ENCODE results near the gene ABHD15.
A peak's percentile ranks its signal among the peaks of the same experiment; 100 is the strongest.

ABHD15 gene

DNA sequence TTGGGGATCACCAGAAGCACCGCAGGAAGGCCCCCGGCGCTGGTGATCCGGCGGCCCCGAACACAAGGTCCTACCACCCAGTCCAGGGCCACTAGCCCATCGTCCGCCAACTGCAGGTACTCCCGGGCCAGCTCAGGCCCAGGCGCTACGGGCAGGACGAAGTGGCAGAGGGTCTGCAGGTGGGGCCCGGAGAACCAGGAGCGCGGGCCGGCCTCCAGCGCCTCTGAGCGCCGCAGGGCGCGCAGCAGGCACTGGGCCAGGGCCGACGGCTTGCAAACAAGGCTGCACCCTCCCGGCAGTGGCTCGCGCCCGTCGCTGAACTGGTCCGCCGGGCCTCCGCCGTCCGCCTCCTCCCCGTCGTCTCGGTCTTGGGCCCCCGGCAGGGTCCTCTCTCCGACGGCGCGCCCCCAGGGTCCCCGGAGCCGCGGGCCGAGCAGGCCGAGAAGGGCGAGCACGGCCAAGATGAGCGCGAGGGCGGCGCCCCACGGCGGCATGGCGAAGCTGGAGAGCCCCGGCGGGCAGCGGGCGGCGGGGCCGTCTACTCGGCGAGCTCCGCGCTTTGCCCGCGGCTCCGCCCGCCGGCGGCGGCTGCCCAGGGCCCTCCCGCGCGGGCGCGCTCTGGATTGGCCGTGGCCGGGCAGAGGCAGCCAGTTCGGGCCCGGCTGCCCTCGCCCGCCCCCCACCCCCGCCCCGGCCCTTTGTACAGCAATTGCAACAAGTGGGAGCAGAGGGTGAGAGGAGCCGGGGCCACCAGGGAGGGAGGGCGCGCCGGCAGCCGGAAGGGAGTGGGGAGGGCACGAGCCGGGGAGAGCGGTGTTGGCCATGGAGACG lies at the start of gene ABHD15:
ABHD15 (minus strand) TSS at position 565 of the 831 bp plus-strand sequence; CDS start at position 494, 71 bp downstream.
- peak; percentile 44 for DNase-seq

DNA sequence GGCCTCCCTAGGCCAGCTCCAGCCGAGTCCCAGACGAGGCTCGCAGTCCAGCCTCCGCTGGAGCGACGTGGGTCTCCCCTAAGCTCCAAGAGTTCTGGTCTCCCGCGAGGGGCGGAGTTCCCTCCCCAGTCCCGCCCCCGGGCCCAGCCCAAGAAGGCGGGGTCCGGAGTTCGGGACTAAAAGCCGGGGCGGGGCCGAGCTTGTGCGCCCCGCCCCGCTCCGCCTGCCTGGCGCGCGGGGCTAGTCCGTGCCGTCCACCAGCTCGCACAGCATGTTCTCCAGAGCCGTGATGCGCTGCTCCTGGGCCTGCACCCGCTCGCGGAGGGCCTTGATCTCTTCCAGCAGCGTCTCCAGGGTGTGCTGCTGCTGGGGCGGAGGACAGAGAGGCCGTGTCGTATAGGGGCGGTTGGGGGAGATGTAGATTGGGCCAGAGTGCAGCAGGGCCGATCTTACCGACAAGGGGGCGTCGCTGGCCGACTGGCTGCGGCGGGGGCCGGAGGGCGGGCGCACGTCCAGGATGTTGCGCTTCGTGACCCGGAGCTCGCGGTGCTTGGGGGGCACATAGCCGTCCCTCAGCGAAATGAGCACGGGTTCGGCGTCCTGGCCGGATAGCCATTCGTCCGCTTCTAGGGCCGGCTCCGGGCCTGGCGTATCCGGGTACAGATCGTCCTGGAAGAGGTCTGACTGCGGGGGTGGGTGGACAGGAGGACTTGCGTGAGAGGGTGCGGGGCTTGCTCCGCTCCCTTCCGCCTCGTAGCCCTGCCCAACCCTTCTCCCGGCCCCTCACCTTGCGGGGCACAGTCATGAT lies 48.9 kb upstream of the ABHD15 start:
- peak; percentile 76 for DNase-seq

GRCh38 chr17:29615048-29615385 lies 48.2 kb upstream of the ABHD15 start:
- DNase-seq = no peak

- no peak for DNase-seq
These were observed 47.7 kb upstream of the ABHD15 start for GRCh38 chr17:29614349-29615047.

- DNase-seq = no peak
These were observed 47.0 kb upstream of the ABHD15 start for GRCh38 chr17:29613856-29614255.

GRCh38 chr17:29613352-29613837 lies 46.6 kb upstream of the ABHD15 start:
- no peak for DNase-seq

DNA sequence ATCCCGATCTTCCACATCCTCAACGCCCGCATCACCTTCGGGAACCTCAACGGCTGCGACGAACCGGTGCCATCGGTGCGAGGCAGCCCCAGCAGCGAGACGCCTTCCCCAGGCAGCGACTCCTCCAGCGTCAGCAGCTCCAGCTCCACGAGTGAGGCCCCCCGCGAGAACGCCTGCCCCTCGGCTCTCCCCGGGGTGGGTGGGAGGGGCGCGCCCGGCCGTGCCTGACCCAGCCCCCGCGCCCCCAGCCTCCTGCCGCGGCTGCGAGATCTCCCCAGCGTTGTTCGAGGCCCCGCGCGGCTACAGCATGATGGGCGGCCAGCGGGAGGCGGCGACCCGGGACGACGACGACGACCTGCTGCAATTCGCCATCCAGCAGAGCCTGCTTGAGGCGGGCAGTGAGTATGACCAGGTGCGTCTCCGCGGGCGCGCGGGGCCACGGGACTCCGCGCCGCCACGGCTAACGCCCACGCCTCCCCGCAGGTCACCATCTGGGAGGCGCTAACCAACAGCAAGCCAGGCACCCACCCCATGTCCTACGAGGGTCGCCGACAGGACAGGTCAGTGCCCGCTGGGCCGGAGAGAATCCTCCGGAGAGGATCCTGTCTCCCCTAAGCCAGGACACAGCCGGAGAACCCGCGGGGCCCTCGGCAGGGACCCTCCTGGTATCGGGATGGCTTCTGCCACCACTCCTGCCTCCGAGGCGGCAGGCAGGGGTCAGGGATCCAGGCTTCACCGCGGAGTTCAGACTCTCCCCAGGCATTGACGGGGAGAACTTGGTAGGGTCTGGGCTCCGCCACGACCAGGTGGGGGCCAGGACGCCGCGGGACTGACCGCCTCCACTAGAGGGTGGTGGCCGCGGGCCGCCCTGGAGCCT lies 45.8 kb upstream of the ABHD15 start:
- DNase-seq = no peak

DNA sequence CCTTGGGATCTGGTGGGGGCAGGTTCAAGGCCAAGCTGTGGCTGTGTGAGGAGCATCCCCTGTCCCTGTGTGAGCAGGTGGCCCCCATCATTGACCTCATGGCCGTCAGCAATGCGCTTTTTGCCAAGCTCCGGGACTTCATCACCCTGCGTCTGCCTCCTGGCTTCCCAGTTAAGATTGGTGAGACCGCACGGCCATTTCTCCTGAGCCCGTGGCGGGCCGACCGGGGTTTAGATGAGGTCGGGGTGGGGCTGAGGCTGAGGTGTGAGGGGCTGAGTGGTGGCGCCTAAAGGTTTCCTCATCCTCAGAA lies 45.2 kb upstream of the ABHD15 start:
- no peak for DNase-seq

DNA sequence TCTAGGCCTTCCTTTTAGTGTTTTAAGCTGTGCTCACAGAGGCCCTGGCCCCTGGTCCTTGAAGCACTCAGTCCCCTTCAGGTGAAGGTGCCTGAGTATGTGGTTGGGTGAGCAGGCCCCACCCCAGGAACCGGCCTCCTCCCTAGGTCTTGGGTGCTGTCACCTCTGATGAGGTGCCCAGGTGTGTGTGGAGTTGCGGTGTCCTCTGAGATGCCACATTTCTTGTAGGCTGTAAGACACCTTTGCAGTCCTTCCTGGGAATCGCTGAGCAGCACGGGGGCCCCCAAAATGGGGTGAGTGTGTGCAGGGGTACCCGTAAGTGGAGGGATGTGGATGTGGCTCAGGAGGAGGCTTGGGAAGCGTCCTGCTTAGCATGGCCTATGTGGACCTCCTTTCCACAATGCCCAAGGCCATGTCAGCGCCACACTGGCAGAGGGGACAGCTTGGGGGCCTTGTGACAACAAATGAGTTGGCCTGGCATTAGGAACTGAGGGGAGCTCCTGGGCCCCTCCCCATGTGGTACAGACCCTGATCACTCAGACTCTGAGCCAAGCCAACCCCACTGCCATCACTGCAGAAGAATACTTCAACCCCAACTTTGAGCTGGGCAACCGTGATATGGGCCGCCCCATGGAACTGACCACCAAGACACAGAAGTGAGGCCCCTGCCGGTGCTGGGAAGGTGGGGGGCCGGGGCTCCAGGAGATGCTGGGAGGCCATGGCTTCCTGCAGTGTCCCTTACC lies 44.7 kb upstream of the ABHD15 start:
- DNase-seq = no peak

DNA sequence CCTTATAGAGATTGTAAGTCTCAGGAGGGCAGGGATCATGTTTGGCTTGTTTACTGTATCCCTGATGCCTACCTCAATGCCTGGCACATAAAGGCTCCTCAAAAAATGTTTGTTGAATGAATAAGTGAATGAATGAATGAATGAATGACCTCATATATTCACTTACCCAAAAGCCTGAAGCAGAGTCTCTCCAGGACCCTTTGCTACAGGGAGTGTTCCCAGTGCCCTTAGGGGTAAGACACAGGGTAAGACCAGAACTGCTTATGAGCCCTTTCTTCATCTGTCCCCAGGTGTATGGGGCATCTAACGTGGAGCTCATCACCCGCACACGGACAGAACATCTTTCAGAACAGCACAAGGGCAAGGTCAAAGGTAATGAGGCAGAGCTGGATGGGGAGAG lies 43.6 kb upstream of the ABHD15 start:
- DNase-seq = no peak

DNA sequence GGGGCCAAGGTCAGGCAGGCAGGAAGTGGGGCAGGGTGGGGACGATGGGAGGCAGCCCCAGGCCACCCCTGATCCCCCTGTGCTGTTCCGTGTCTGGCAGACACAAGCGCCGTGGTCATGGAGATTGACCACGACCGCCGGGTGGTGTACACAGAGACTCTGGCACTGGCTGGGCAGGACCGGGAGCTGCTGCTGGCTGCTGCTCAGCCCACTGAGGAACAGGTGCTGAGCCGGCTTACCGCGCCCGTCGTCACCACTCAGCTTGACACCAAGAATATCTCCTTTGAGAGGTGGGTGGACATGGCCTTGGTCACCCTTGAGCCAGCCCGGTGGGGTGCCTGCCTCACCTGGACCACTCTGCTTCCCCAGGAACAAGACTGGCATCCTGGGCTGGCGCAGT lies 42.1 kb upstream of the ABHD15 start:
- DNase-seq = no peak

GRCh38 chr17:29607557-29608195 lies 40.8 kb upstream of the ABHD15 start:
- no peak for DNase-seq

DNA sequence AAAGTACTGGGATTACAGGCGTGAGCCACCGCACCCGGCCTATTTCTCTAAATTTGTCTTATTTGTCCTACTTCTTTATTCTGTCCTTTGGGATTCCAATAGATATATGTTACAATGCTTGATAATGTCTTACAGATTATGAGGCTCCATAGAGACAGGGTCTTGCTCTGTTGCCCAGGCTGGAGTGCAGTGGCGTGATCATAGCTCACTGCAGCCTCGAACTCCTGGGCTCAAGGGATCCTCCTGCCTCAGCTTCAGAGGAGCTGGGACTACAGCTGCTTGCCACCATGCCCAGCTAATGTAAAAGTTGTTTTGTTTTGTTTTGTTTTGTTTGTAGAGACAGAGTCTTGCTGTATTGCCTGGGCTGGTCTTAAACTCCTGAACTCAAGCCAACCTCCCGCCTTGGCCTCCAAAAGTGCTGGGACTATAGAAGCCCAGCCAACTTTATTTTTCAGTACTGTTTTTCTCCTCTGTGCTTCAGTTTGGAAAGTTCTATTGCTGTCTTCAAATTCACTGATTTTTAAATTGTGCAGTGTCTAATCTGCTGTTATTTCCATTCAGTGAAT lies 36.4 kb upstream of the ABHD15 start:
- no peak for DNase-seq

GRCh38 chr17:29597361-29598172 lies 30.7 kb upstream of the ABHD15 start:
- DNase-seq = no peak

DNA sequence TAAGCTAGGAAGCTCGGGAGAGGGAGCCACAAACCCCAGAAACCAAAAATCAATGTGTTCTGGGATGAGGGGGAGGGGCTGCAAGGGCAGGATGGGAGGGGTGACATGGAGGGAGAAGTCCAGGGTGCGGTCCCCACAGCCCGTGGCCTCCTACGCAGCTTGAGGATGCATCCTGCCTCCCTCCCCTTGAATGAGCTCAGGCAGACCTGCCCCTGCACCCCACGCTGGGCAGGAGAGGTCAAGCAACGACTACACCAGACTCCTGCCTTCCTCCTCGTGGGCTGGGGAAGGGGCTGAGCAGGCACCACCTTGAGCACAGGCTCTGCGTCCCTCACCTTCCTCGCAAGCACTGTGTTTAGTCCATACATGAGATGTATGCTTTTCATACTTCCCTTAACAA lies 30.0 kb upstream of the ABHD15 start:
- DNase-seq = no peak

DNA sequence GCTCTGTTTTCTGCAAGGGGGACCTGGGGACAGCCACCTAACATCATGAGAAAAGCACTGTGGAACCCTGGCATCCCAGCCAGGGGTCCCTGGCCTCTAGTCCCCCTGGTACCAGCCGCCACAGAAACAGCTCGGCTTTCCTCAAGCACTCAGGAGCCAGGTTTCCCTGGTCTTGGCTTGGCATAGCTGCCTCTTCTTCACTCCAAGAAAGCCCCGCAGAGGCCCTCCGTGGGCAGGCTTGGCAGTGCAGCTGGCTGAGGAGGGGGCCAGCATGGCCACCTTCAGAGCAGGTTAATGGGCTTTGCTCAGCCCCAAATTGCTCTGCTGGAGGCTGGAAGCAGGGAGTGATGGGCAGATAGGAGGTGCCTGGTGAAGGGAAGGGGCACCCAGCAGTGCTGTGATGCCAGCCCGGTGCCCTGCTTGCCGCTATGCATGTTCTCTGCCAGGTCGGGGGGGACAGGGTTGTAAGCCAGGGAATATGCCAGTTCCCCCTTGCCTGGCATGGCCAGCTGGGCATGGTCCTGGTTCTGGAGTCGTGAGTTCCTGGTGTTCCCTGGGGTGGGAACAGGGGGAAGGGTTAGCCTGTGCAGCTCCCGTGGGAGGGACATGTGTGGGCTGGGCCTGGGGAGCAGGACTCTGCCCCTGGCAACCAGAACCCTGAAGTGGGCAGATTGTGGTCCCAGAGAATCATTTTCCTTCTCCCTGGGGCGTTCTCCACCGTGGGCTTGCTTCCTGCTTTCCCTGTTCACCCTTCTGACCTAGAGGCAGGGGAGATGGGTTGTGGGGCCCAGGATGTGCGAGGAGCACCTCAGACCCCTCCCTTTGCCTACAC lies 29.3 kb upstream of the ABHD15 start:
- DNase-seq = no peak

- DNase-seq = no peak
These were observed 28.5 kb upstream of the ABHD15 start for GRCh38 chr17:29595107-29595942.

- no peak for DNase-seq
These were observed 27.8 kb upstream of the ABHD15 start for GRCh38 chr17:29594519-29595090.

All from DMS153 (cell line).